ENCODE data around the gene RAPGEF3.

RAPGEF3 gene

DNA sequence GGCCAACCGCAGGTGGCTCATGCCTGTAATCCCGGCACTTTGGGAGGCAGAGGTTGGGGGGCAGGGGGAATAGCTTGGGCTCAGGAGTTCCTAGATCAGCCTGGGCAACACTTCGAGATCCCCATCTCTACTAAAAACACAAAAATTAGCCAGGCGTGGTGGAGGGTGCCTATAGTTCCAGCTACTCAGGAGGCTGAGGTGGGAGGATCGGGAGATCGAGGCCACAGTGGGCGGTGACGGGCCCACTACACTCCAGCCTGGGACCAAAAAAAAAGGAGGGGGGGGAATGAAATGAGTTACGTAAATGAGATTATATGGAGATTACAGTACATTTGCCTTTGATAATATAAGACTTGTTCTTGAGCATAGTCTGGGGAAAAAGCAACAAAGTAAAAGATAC, 54.0 kb downstream of the RAPGEF3 start:
- no peak overlapping the region for H2AFZ ChIP-seq (ENCODE audit: insufficient read depth, low read length, poor library complexity)
- H3K79me1 ChIP-seq (ENCODE audit: low read length), result peaks cover 4% of the 10 kb centered on the region
- H4K91ac ChIP-seq (ENCODE audit: low read depth, low read length), result no peak overlapping the region
- no peak overlapping the region for H4K8ac ChIP-seq (ENCODE audit: low read depth, low read length)
- no peak for DNase-seq
- no peak overlapping the region for H2AK5ac ChIP-seq (ENCODE audit: low read length)
- no peak overlapping the region for H2BK120ac ChIP-seq (ENCODE audit: insufficient read depth, low read length, poor library complexity)
- H3K4ac ChIP-seq (ENCODE audit: low read depth, low read length), result no peak overlapping the region
- H4K12ac ChIP-seq (ENCODE audit: low read depth, low read length), result no peak overlapping the region
- WGBS (ENCODE audit: extremely low coverage, insufficient coverage, insufficient read length), result no CpG with 5 or more reads among the region's 9 CpGs
- peak overlapping the region; percentile 85 for H3K4me2 ChIP-seq (ENCODE audit: low read length)
- H3K4me3 ChIP-seq (ENCODE audit: low read depth, low read length), result no peak overlapping the region
- no peak overlapping the region for H2BK5ac ChIP-seq (ENCODE audit: low read depth, low read length, poor library complexity)
- no peaks in the 10 kb centered on the region for H3K9me3 ChIP-seq (ENCODE audit: insufficient read depth, low read depth, low read length)
- no peak overlapping the region for H2BK12ac ChIP-seq (ENCODE audit: low read length)
- no peak overlapping the region for H3K9ac ChIP-seq (ENCODE audit: low read length)
- H3K27ac ChIP-seq (ENCODE audit: low read depth, low read length), result no peak overlapping the region
- peaks cover 2 to 6% of the 10 kb centered on the region in 2 experiments for H3K36me3 ChIP-seq (ENCODE audit: control insufficient read depth in 1 of 2, insufficient read depth in 2 of 2, low read length in 2 of 2)
- H3K79me2 ChIP-seq (ENCODE audit: control insufficient read depth, insufficient read depth, low read length, poor library complexity), result peaks cover 7% of the 10 kb centered on the region
- no peaks in the 10 kb centered on the region for H3K27me3 ChIP-seq (ENCODE audit: insufficient read depth, low read length)
- no peak overlapping the region for H3K14ac ChIP-seq (ENCODE audit: low read length)
- no peak overlapping the region for H3K18ac ChIP-seq (ENCODE audit: low read length)
- no peak overlapping the region for H3K23ac ChIP-seq (ENCODE audit: low read length)
- H3K4me1 ChIP-seq (ENCODE audit: control insufficient read depth in 1 of 2, insufficient read depth in 2 of 2, low read length in 2 of 2), result no peaks in the 10 kb centered on the region

DNA sequence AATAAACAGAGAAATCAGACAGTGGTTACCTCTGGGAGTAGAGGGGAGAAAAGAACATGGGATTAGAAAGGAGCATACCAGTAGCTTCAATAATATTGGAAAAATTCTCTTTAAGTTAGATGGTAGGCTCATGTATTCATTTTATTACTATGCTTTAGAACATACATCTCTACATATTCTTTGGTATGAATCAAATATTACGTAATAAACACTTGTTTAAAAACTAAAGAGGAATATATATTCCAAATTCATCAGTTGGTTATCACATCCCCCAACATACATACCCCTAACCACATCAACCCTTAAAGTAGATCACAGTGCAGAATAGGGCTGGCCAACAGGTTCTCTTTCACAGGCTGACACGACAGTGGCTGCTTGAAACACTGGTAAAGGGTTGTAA, 58.4 kb downstream of the RAPGEF3 start:
- Histone ChIP-seq H3K9ac (ENCODE audit: low read length) (no peak overlapping the region), H2AK5ac (ENCODE audit: low read length) (no peak overlapping the region), H3K4me3 (ENCODE audit: low read depth, low read length) (no peak overlapping the region), H4K91ac (ENCODE audit: low read depth, low read length) (no peak overlapping the region), H3K4ac (ENCODE audit: low read depth, low read length) (no peak overlapping the region), H3K9me3 (ENCODE audit: insufficient read depth, low read depth, low read length) (no peaks in the 10 kb centered on the region), H3K79me1 (ENCODE audit: low read length) (no peaks in the 10 kb centered on the region), H3K4me1 (ENCODE audit: control insufficient read depth in 1 of 2, insufficient read depth in 2 of 2, low read length in 2 of 2) (no peaks in the 10 kb centered on the region), H3K27me3 (ENCODE audit: insufficient read depth, low read length) (no peaks in the 10 kb centered on the region), H2BK12ac (ENCODE audit: low read length) (no peak overlapping the region), H3K23ac (ENCODE audit: low read length) (no peak overlapping the region), H2BK120ac (ENCODE audit: insufficient read depth, low read length, poor library complexity) (no peak overlapping the region), H2BK5ac (ENCODE audit: low read depth, low read length, poor library complexity) (no peak overlapping the region), H3K79me2 (ENCODE audit: control insufficient read depth, insufficient read depth, low read length, poor library complexity) (peaks cover 2% of the 10 kb centered on the region), H3K27ac (ENCODE audit: low read depth, low read length) (no peak overlapping the region), H3K4me2 (ENCODE audit: low read length) (no peak overlapping the region), H3K36me3 (ENCODE audit: control insufficient read depth in 1 of 2, insufficient read depth in 2 of 2, low read length in 2 of 2) (peaks cover 4 to 9% of the 10 kb centered on the region in 2 experiments), H2AFZ (ENCODE audit: insufficient read depth, low read length, poor library complexity) (no peak overlapping the region), H4K12ac (ENCODE audit: low read depth, low read length) (no peak overlapping the region), H3K18ac (ENCODE audit: low read length) (no peak overlapping the region), H4K8ac (ENCODE audit: low read depth, low read length) (no peak overlapping the region), H3K14ac (ENCODE audit: low read length) (no peak overlapping the region)
- no CpG with 5 or more reads among the region's 2 CpGs for WGBS (ENCODE audit: extremely low coverage, insufficient coverage, insufficient read length)
- DNase-seq, result no peak

- Histone ChIP-seq H3K27me3 (ENCODE audit: insufficient read depth, low read length) (no peaks in the 10 kb centered on the region), H3K36me3 (ENCODE audit: control insufficient read depth in 1 of 2, insufficient read depth in 2 of 2, low read length in 2 of 2) (peaks cover 4 to 9% of the 10 kb centered on the region in 2 experiments), H3K14ac (ENCODE audit: low read length) (no peak overlapping the region), H3K4me1 (ENCODE audit: control insufficient read depth in 1 of 2, insufficient read depth in 2 of 2, low read length in 2 of 2) (no peaks in the 10 kb centered on the region), H4K12ac (ENCODE audit: low read depth, low read length) (no peak overlapping the region), H2BK5ac (ENCODE audit: low read depth, low read length, poor library complexity) (no peak overlapping the region), H3K4me3 (ENCODE audit: low read depth, low read length) (no peak overlapping the region), H2AFZ (ENCODE audit: insufficient read depth, low read length, poor library complexity) (no peak overlapping the region), H3K23ac (ENCODE audit: low read length) (no peak overlapping the region), H4K91ac (ENCODE audit: low read depth, low read length) (no peak overlapping the region), H3K27ac (ENCODE audit: low read depth, low read length) (no peak overlapping the region), H2BK120ac (ENCODE audit: insufficient read depth, low read length, poor library complexity) (no peak overlapping the region), H4K8ac (ENCODE audit: low read depth, low read length) (no peak overlapping the region), H3K4me2 (ENCODE audit: low read length) (no peak overlapping the region), H2BK12ac (ENCODE audit: low read length) (no peak overlapping the region), H3K4ac (ENCODE audit: low read depth, low read length) (no peak overlapping the region), H2AK5ac (ENCODE audit: low read length) (no peak overlapping the region), H3K9me3 (ENCODE audit: insufficient read depth, low read depth, low read length) (no peaks in the 10 kb centered on the region), H3K79me1 (ENCODE audit: low read length) (no peaks in the 10 kb centered on the region), H3K18ac (ENCODE audit: low read length) (no peak overlapping the region), H3K9ac (ENCODE audit: low read length) (no peak overlapping the region), H3K79me2 (ENCODE audit: control insufficient read depth, insufficient read depth, low read length, poor library complexity) (no peaks in the 10 kb centered on the region)
- no CpG with 5 or more reads among the region's 7 CpGs for WGBS (ENCODE audit: extremely low coverage, insufficient coverage, insufficient read length)
- no peak for DNase-seq
Measured at GRCh38 chr12:47698631-47699030, 60.0 kb downstream of the RAPGEF3 start.

DNA sequence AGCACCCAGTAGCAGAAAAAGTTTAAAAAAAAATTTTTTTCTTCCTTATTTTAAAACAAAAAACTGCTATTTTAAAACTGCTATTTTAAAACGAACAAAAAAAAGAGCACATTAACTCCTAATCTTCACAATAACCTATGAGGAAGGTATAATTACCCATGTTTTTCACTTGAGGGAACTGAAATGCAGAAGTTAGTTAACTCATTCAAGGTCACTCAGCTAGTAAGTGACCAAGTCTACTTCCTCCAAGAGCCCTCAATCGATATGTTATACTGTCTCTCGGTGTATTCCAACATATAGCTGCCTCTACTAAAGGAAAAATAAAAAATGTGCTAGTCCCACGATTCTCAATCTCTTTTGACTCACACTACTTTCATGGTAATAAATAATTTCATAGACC, 60.6 kb downstream of the RAPGEF3 start:
- no CpG with 5 or more reads among the region's 4 CpGs for WGBS (ENCODE audit: extremely low coverage, insufficient coverage, insufficient read length)
- no peak overlapping the region for H2AK5ac ChIP-seq (ENCODE audit: low read length)
- no peaks in the 10 kb centered on the region for H3K27me3 ChIP-seq (ENCODE audit: insufficient read depth, low read length)
- H2BK120ac ChIP-seq (ENCODE audit: insufficient read depth, low read length, poor library complexity), result no peak overlapping the region
- DNase-seq, result no peak
- no peak overlapping the region for H2BK5ac ChIP-seq (ENCODE audit: low read depth, low read length, poor library complexity)
- no peak overlapping the region for H3K14ac ChIP-seq (ENCODE audit: low read length)
- no peak overlapping the region for H3K4me3 ChIP-seq (ENCODE audit: low read depth, low read length)
- H2BK12ac ChIP-seq (ENCODE audit: low read length), result no peak overlapping the region
- H3K4me1 ChIP-seq (ENCODE audit: control insufficient read depth in 1 of 2, insufficient read depth in 2 of 2, low read length in 2 of 2), result no peaks in the 10 kb centered on the region
- H4K8ac ChIP-seq (ENCODE audit: low read depth, low read length), result no peak overlapping the region
- no peaks in the 10 kb centered on the region for H3K9me3 ChIP-seq (ENCODE audit: insufficient read depth, low read depth, low read length)
- H3K79me1 ChIP-seq (ENCODE audit: low read length), result no peaks in the 10 kb centered on the region
- H3K23ac ChIP-seq (ENCODE audit: low read length), result no peak overlapping the region
- no peak overlapping the region for H2AFZ ChIP-seq (ENCODE audit: insufficient read depth, low read length, poor library complexity)
- no peak overlapping the region for H3K4ac ChIP-seq (ENCODE audit: low read depth, low read length)
- H3K18ac ChIP-seq (ENCODE audit: low read length), result no peak overlapping the region
- H4K12ac ChIP-seq (ENCODE audit: low read depth, low read length), result no peak overlapping the region
- no peak overlapping the region for H3K27ac ChIP-seq (ENCODE audit: low read depth, low read length)
- H4K91ac ChIP-seq (ENCODE audit: low read depth, low read length), result no peak overlapping the region
- H3K9ac ChIP-seq (ENCODE audit: low read length), result no peak overlapping the region
- H3K79me2 ChIP-seq (ENCODE audit: control insufficient read depth, insufficient read depth, low read length, poor library complexity), result no peaks in the 10 kb centered on the region
- peaks cover 5 to 9% of the 10 kb centered on the region in 2 experiments for H3K36me3 ChIP-seq (ENCODE audit: control insufficient read depth in 1 of 2, insufficient read depth in 2 of 2, low read length in 2 of 2)
- no peak overlapping the region for H3K4me2 ChIP-seq (ENCODE audit: low read length)

All from trophoblast cell (in vitro differentiated cells and primary cell).